Osteoblast (primary cell): ENCODE data around the gene KDM3B. TPM values are rescaled to one million over a fixed set of nuclear protein-coding genes. Genes with fewer than 3 reads are reported as not detected.
A peak's percentile ranks its signal among the peaks of the same experiment; 100 is the strongest.

Experiments used
- DNase-seq: peaks from one replicate; pipeline ENCODE4 v3.0.0; 2011; ENCODE audit warnings: low spot score, mixed read lengths; ENCODE audit not compliant: insufficient read length; ENCODE audit errors: missing footprints
- H2AFZ ChIP-seq: 2 replicates; pipeline ENCODE4 v1.6.0; 2011; ENCODE audit warnings: mild to moderate bottlenecking, low read length
- H3K27ac ChIP-seq: 2 replicates; pipeline ENCODE4 v1.5.1; 2011; ENCODE audit warnings: mild to moderate bottlenecking, low read depth, low read length, moderate library complexity
- H3K27me3 ChIP-seq: 2 replicates; pipeline ENCODE4 v1.6.0; 2012; ENCODE audit warnings: mild to moderate bottlenecking, control low read depth, inconsistent platforms, low read length, moderate library complexity; ENCODE audit not compliant: insufficient read depth
- H3K36me3 ChIP-seq: 2 replicates; pipeline ENCODE4 v1.5.1; 2011; ENCODE audit warnings: mild to moderate bottlenecking, low read length, control low read depth, moderate library complexity; ENCODE audit not compliant: insufficient read depth
- H3K4me1 ChIP-seq: 2 replicates; pipeline ENCODE4 v1.5.1; 2011; ENCODE audit warnings: mild to moderate bottlenecking, low read length, control low read depth, moderate library complexity; ENCODE audit not compliant: insufficient read depth
- H3K4me2 ChIP-seq: 2 replicates; pipeline ENCODE4 v1.6.0; 2011; ENCODE audit warnings: mild to moderate bottlenecking, low read length; ENCODE audit not compliant: insufficient read depth
- H3K4me3 ChIP-seq: fragments of 200-600 bp; sonication (generic); 3 replicates; pipeline ENCODE4 v1.5.1; 2012; ENCODE audit warnings: mild to moderate bottlenecking, low read length, inconsistent platforms; ENCODE audit not compliant: insufficient read depth
- H3K79me2 ChIP-seq: 2 replicates; pipeline ENCODE4 v1.6.0; 2012; ENCODE audit warnings: mild to moderate bottlenecking, low read length, control low read depth, inconsistent platforms; ENCODE audit not compliant: insufficient read depth
- H3K9me3 ChIP-seq: 2 replicates; pipeline ENCODE4 v1.5.1; 2011; ENCODE audit warnings: low read depth, low read length, control low read depth
- H4K20me1 ChIP-seq: 2 replicates; pipeline ENCODE4 v1.6.0; 2012; ENCODE audit warnings: mild to moderate bottlenecking, low read length, control low read depth; ENCODE audit not compliant: insufficient read depth
- CTCF ChIP-seq: IDR thresholded peaks from 2 replicates; pipeline ENCODE4 v1.5.1; 2011; ENCODE audit warnings: mild to moderate bottlenecking, low read depth, low read length, moderate library complexity; ENCODE audit errors: extremely low read depth
- total RNA-seq: library from RNA; depleted of rRNA; stranded (reverse); fragments of >200 nt; gene quantifications from 2 replicates; pipeline ENCODE4 v1.2.3, GENCODE V29; 2012

KDM3B gene
- total RNA-seq, 1 donor = 53.2 TPM

GRCh38 chr5:138418444-138418843 lies 66.0 kb downstream of the KDM3B start:
- Histone ChIP-seq H3K4me2 (no peak overlapping the region), H3K27me3 (no peaks in the 10 kb centered on the region), H3K36me3 (peaks cover 73% of the 10 kb centered on the region), H3K27ac (no peak overlapping the region), H2AFZ (no peak overlapping the region), H4K20me1 (no peaks in the 10 kb centered on the region), H3K4me1 (no peaks in the 10 kb centered on the region), H3K79me2 (no peaks in the 10 kb centered on the region), H3K9me3 (no peaks in the 10 kb centered on the region), H3K4me3 (no peak overlapping the region)
- no peak for TF ChIP-seq CTCF
- DNase-seq = no peak

GRCh38 chr5:138425079-138425478 lies 72.6 kb downstream of the KDM3B start:
- no peak for TF ChIP-seq CTCF
- Histone ChIP-seq H3K27me3 (no peaks in the 10 kb centered on the region), H4K20me1 (no peaks in the 10 kb centered on the region), H3K79me2 (no peaks in the 10 kb centered on the region), H2AFZ (no peak overlapping the region), H3K36me3 (peaks cover 66% of the 10 kb centered on the region), H3K4me3 (no peak overlapping the region), H3K9me3 (no peaks in the 10 kb centered on the region), H3K4me1 (no peaks in the 10 kb centered on the region), H3K27ac (no peak overlapping the region), H3K4me2 (no peak overlapping the region)
- DNase-seq = no peak

- Histone ChIP-seq H3K4me3 (no peak overlapping the region), H3K27ac (no peak overlapping the region), H4K20me1 (no peaks in the 10 kb centered on the region), H3K4me2 (no peak overlapping the region), H3K79me2 (no peaks in the 10 kb centered on the region), H3K4me1 (peaks cover 10% of the 10 kb centered on the region), H3K36me3 (peaks cover 42% of the 10 kb centered on the region), H2AFZ (no peak overlapping the region), H3K9me3 (no peaks in the 10 kb centered on the region), H3K27me3 (no peaks in the 10 kb centered on the region)
- DNase-seq = no peak
- no peak for TF ChIP-seq CTCF
These were observed 83.5 kb downstream of the KDM3B start for GRCh38 chr5:138435943-138436342.

GRCh38 chr5:138438003-138438723 lies 85.7 kb downstream of the KDM3B start:
- Histone ChIP-seq H3K27ac (no peak overlapping the region), H3K4me2 (peak overlapping the region; percentile 95), H3K9me3 (no peaks in the 10 kb centered on the region), H3K4me1 (peaks cover 10% of the 10 kb centered on the region), H3K4me3 (peak overlapping the region; percentile 77), H2AFZ (peak overlapping the region; percentile 77), H4K20me1 (no peaks in the 10 kb centered on the region), H3K27me3 (no peaks in the 10 kb centered on the region), H3K79me2 (no peaks in the 10 kb centered on the region), H3K36me3 (peaks cover 27% of the 10 kb centered on the region)
- no peak for DNase-seq
- no peak for TF ChIP-seq CTCF
